Panc1 (cell line): Measurements from ENCODE around the gene INSYN2B.

Source experiments
- CTCF ChIP-seq: fragments of 450-650 bp; IDR thresholded peaks from 2 replicates; pipeline ENCODE4 v1.5.1; 2017; ENCODE audit warnings: mild to moderate bottlenecking
- POLR2AphosphoS5 ChIP-seq: IDR thresholded peaks from 2 replicates; pipeline ENCODE4 v1.6.1; 2012; ENCODE audit warnings: mild to moderate bottlenecking, low read depth, low read length, moderate library complexity

DNA sequence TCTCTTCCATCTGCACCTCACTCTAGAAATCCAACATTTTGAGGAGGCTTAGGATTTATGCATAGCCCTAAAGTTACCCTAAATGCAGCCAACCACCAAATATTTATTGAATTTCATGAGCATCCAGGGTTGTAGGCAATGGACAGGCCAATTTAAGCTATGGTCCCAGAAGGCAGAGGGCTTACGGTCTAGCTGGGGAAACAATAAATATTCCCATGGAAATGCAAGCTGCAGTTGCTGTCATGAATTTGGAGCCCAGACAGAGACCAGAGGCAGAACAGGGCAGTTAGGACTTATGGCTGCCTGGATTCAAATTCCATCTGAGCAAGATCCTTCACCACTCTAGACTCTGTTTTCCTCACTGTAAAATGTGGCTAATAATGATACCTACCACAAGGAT lies 9.1 kb upstream of the INSYN2B start:
- TF ChIP-seq POLR2AphosphoS5, result no peak
- TF ChIP-seq CTCF, result no peak
